GM23248 (cell line): ENCODE data around the gene MAPT.

ENCODE experiments used
- EZH2 ChIP-seq: fragments of 200-600 bp; sonication (generic); IDR thresholded peaks from 2 replicates; pipeline ENCODE4 v1.6.1; 2018; ENCODE audit warnings: antibody characterized with exemption, mild to moderate bottlenecking; ENCODE audit not compliant: insufficient read depth, poor library complexity, severe bottlenecking
- EZH2phosphoT487 ChIP-seq: fragments of 200-600 bp; sonication (generic); IDR thresholded peaks from 2 replicates; pipeline ENCODE4 v1.6.1; 2018; ENCODE audit warnings: antibody characterized with exemption, moderate library complexity, mild to moderate bottlenecking, low read depth; ENCODE audit not compliant: insufficient read depth

DNA sequence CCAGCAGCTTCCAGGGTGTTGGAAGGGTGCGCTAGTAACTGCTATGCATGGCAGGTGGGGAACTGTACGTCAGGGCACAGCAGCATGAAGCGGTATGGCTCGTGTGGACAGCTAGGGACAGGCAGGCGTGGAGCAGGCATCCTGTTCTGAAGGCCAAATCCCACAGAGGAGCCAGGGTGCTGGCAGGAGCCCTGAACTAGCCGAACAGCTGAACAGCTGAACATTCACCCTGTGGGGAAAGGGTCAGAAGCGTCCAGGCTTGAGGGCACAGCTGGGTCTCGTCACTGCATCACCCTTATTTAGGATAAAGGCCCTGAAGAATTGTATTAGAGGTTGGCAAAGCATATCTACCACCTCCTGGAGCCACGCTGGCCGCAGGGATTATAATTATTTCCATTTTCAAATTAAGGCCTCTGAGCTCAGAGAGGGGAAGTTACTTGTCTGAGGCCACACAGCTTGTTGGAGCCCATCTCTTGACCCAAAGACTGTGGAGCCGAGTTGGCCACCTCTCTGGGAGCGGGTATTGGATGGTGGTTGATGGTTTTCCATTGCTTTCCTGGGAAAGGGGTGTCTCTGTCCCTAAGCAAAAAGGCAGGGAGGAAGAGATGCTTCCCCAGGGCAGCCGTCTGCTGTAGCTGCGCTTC lies 101.4 kb downstream of the MAPT start:
- TF ChIP-seq EZH2 = no peak
- no peak for TF ChIP-seq EZH2phosphoT487
